ENCODE measurements around the gene PDE7B.

Gene PDE7B

DNA sequence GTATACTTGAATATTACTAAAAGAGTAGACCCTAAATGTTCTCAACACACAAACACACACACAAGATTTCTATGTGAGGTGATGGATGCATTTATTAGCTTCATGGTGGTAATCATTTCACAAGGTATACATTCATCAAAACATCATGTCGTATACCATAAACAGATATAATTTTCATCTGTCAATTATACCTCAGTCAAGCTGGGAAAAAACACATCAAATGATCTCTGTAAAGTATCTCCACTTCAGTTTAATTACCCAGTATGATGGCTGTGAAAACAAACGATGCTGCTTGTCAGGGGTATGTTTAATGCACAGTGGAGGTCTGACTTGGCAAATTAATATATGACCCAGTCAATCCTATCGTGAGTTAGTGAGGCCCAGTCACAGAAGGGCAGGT is 241.4 kb downstream of the PDE7B start:
- Histone ChIP-seq H3K27ac (ENCODE audit: low read depth, low read length) (no peak overlapping the region), H3K4me1 (ENCODE audit: control insufficient read depth, low read depth, low read length) (no peaks in the 10 kb centered on the region), H2BK5ac (ENCODE audit: low read length) (no peak overlapping the region), H3K4ac (ENCODE audit: low read depth, low read length) (no peak overlapping the region), H3K4me2 (ENCODE audit: low read length) (no peak overlapping the region), H3K56ac (ENCODE audit: low read length) (no peak overlapping the region), H3K23ac (ENCODE audit: low read length) (no peak overlapping the region), H2AK5ac (ENCODE audit: low read length) (no peak overlapping the region), H3K36me3 (ENCODE audit: control insufficient read depth, insufficient read depth, low read length) (no peaks in the 10 kb centered on the region), H3K79me1 (ENCODE audit: low read length) (no peaks in the 10 kb centered on the region), H2BK120ac (ENCODE audit: low read depth, low read length) (no peak overlapping the region), H3K9ac (ENCODE audit: low read length) (no peak overlapping the region), H2BK15ac (replicated peaks; ENCODE audit: low read depth) (no peak overlapping the region), H4K5ac (ENCODE audit: low read length) (no peak overlapping the region), H3K18ac (ENCODE audit: low read length) (no peak overlapping the region), H3K4me3 (ENCODE audit: low read length) (no peak overlapping the region), H4K8ac (ENCODE audit: low read depth, low read length) (no peak overlapping the region), H3K27me3 (ENCODE audit: insufficient read depth, low read length, poor library complexity) (no peaks in the 10 kb centered on the region), H3K79me2 (ENCODE audit: control insufficient read depth, insufficient read depth, low read length) (no peaks in the 10 kb centered on the region)
- DNase-seq, result no peak
- no CpG with 5 or more reads among the region's 3 CpGs for WGBS (ENCODE audit: extremely low coverage, insufficient coverage, low lambda C conversion rate)

DNA sequence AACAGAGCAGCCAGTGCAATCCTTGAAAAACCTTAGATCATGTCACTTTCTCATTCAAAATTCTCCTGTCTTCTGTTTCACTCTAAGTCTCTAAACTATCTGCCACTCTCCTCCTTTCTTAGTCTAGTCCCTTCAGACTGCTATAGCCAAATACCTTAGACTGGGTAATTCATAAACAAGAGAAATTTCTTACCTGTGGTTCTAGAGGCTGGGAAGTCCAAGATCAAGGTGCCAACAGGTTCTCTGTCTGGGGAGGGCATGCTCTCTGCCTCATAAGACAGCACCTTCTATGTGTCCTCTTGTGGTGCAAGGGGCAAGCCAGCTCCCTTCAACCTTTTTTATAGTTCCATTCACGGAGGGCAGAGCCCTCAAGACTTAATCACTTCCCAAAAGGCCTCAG is 242.3 kb downstream of the PDE7B start:
- H2BK5ac ChIP-seq (ENCODE audit: low read length), result no peak overlapping the region
- no peak overlapping the region for H2BK15ac ChIP-seq (replicated peaks; ENCODE audit: low read depth)
- no peak overlapping the region for H3K4me3 ChIP-seq (ENCODE audit: low read length)
- H3K23ac ChIP-seq (ENCODE audit: low read length), result no peak overlapping the region
- no peaks in the 10 kb centered on the region for H3K36me3 ChIP-seq (ENCODE audit: control insufficient read depth, insufficient read depth, low read length)
- H3K4me1 ChIP-seq (ENCODE audit: control insufficient read depth, low read depth, low read length), result no peaks in the 10 kb centered on the region
- H4K5ac ChIP-seq (ENCODE audit: low read length), result no peak overlapping the region
- H3K4ac ChIP-seq (ENCODE audit: low read depth, low read length), result no peak overlapping the region
- H3K79me2 ChIP-seq (ENCODE audit: control insufficient read depth, insufficient read depth, low read length), result no peaks in the 10 kb centered on the region
- no peaks in the 10 kb centered on the region for H3K27me3 ChIP-seq (ENCODE audit: insufficient read depth, low read length, poor library complexity)
- no peak overlapping the region for H3K18ac ChIP-seq (ENCODE audit: low read length)
- H3K9ac ChIP-seq (ENCODE audit: low read length), result no peak overlapping the region
- H2AK5ac ChIP-seq (ENCODE audit: low read length), result no peak overlapping the region
- H3K79me1 ChIP-seq (ENCODE audit: low read length), result no peaks in the 10 kb centered on the region
- no peak overlapping the region for H3K56ac ChIP-seq (ENCODE audit: low read length)
- no peak overlapping the region for H3K4me2 ChIP-seq (ENCODE audit: low read length)
- no peak overlapping the region for H4K8ac ChIP-seq (ENCODE audit: low read depth, low read length)
- DNase-seq, result no peak
- no CpG with 5 or more reads among the region's 1 CpG for WGBS (ENCODE audit: extremely low coverage, insufficient coverage, low lambda C conversion rate)
- H2BK120ac ChIP-seq (ENCODE audit: low read depth, low read length), result no peak overlapping the region
- H3K27ac ChIP-seq (ENCODE audit: low read depth, low read length), result no peak overlapping the region

DNA sequence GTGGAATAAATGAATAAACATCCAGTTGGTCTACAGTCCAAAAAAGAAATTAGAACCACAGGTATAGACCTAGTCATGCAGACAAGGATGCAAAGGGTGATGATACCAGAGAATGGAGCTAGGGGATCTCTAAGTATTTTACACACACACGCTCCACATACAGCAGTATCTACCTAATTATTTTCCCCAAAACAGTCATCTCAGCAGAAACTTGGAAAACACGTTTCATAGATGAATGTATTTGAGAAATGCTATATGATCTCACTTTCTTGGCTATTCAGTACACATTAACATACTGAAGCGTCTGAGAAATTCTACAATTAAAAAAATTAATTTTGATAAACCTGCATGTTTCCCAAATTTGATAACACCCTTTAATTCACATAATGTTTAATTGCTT is 243.3 kb downstream of the PDE7B start:
- Histone ChIP-seq H3K18ac (ENCODE audit: low read length) (no peak overlapping the region), H3K27me3 (ENCODE audit: insufficient read depth, low read length, poor library complexity) (no peaks in the 10 kb centered on the region), H3K27ac (ENCODE audit: low read depth, low read length) (no peak overlapping the region), H3K4me3 (ENCODE audit: low read length) (no peak overlapping the region), H3K9ac (ENCODE audit: low read length) (no peak overlapping the region), H2AK5ac (ENCODE audit: low read length) (no peak overlapping the region), H3K36me3 (ENCODE audit: control insufficient read depth, insufficient read depth, low read length) (no peaks in the 10 kb centered on the region), H3K4ac (ENCODE audit: low read depth, low read length) (no peak overlapping the region), H3K4me2 (ENCODE audit: low read length) (no peak overlapping the region), H4K8ac (ENCODE audit: low read depth, low read length) (no peak overlapping the region), H2BK15ac (replicated peaks; ENCODE audit: low read depth) (no peak overlapping the region), H3K56ac (ENCODE audit: low read length) (no peak overlapping the region), H2BK5ac (ENCODE audit: low read length) (no peak overlapping the region), H3K79me1 (ENCODE audit: low read length) (no peaks in the 10 kb centered on the region), H3K79me2 (ENCODE audit: control insufficient read depth, insufficient read depth, low read length) (no peaks in the 10 kb centered on the region), H3K23ac (ENCODE audit: low read length) (no peak overlapping the region), H2BK120ac (ENCODE audit: low read depth, low read length) (no peak overlapping the region), H4K5ac (ENCODE audit: low read length) (no peak overlapping the region), H3K4me1 (ENCODE audit: control insufficient read depth, low read depth, low read length) (no peaks in the 10 kb centered on the region)
- no CpG with 5 or more reads among the region's 3 CpGs for WGBS (ENCODE audit: extremely low coverage, insufficient coverage, low lambda C conversion rate)
- no peak for DNase-seq

DNA sequence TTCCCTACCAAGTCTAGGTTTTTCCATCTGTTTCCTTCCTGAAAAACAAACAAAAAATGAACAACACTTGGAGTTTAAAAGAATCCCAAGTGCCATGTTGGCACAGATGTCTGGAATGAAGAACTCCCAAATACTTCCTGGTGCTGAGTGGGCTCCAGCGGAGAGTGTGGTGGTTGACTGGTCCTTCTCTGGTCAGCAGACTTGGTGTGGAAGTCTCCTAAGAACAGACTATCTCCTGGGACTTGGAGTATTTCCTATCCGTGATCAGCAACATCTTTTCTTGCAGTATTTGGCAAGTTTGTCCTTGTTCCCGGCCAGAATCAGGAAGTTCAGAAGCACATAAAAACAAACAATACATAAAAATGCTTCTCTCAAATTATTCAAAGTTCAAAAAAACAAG is 244.5 kb downstream of the PDE7B start:
- Histone ChIP-seq H2BK120ac (ENCODE audit: low read depth, low read length) (no peak overlapping the region), H3K27me3 (ENCODE audit: insufficient read depth, low read length, poor library complexity) (no peaks in the 10 kb centered on the region), H3K4me1 (ENCODE audit: control insufficient read depth, low read depth, low read length) (no peaks in the 10 kb centered on the region), H4K5ac (ENCODE audit: low read length) (no peak overlapping the region), H3K4me3 (ENCODE audit: low read length) (no peak overlapping the region), H3K18ac (ENCODE audit: low read length) (no peak overlapping the region), H2BK5ac (ENCODE audit: low read length) (no peak overlapping the region), H3K23ac (ENCODE audit: low read length) (no peak overlapping the region), H3K36me3 (ENCODE audit: control insufficient read depth, insufficient read depth, low read length) (no peaks in the 10 kb centered on the region), H3K4me2 (ENCODE audit: low read length) (no peak overlapping the region), H3K56ac (ENCODE audit: low read length) (no peak overlapping the region), H3K79me1 (ENCODE audit: low read length) (no peaks in the 10 kb centered on the region), H4K8ac (ENCODE audit: low read depth, low read length) (no peak overlapping the region), H3K79me2 (ENCODE audit: control insufficient read depth, insufficient read depth, low read length) (no peaks in the 10 kb centered on the region), H3K4ac (ENCODE audit: low read depth, low read length) (no peak overlapping the region), H2BK15ac (replicated peaks; ENCODE audit: low read depth) (no peak overlapping the region), H2AK5ac (ENCODE audit: low read length) (no peak overlapping the region), H3K27ac (ENCODE audit: low read depth, low read length) (no peak overlapping the region), H3K9ac (ENCODE audit: low read length) (no peak overlapping the region)
- DNase-seq, result no peak
- WGBS (ENCODE audit: extremely low coverage, insufficient coverage, low lambda C conversion rate), result no CpG with 5 or more reads among the region's 3 CpGs

DNA sequence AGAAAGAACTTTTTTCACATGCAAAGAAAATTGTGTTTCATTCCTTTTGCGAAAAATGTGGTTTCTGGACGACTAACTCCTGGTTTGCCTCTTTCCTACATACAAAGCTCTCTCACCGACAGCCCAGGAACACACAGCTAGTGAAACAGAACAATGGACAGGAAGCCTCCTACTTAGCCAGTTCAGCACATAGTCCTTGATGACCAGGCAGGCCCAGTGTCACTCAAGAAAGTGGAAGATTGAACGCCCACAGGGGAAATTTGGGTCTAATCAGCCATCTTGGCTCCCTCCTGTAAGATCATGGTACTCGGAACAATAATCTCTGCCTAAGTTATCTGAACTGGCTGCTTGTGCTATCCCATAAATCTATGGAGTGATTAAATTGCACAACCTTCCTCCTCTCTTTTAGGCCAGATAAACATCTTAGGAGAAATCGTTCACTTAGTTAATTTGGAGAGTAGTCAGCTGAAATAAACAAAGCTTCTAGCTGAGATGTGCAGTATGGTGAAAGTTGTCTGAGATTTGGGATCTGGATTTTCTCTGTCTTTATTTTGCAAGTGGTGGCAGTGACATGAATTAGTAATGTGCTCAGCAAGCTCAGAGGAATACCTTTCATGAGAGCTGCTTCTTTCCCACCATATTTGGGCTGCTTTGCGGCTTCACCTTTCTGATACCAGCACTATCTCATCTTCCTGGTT is 251.6 kb downstream of the PDE7B start:
- Histone ChIP-seq H2BK5ac (ENCODE audit: low read length) (no peak overlapping the region), H3K79me1 (ENCODE audit: low read length) (no peaks in the 10 kb centered on the region), H4K5ac (ENCODE audit: low read length) (no peak overlapping the region), H3K4me3 (ENCODE audit: low read length) (no peak overlapping the region), H3K4me1 (ENCODE audit: control insufficient read depth, low read depth, low read length) (no peaks in the 10 kb centered on the region), H3K27me3 (ENCODE audit: insufficient read depth, low read length, poor library complexity) (no peaks in the 10 kb centered on the region), H3K27ac (ENCODE audit: low read depth, low read length) (no peak overlapping the region), H3K23ac (ENCODE audit: low read length) (no peak overlapping the region), H3K56ac (ENCODE audit: low read length) (no peak overlapping the region), H2BK15ac (replicated peaks; ENCODE audit: low read depth) (no peak overlapping the region), H3K9ac (ENCODE audit: low read length) (no peak overlapping the region), H3K36me3 (ENCODE audit: control insufficient read depth, insufficient read depth, low read length) (no peaks in the 10 kb centered on the region), H3K4ac (ENCODE audit: low read depth, low read length) (no peak overlapping the region), H2AK5ac (ENCODE audit: low read length) (no peak overlapping the region), H2BK120ac (ENCODE audit: low read depth, low read length) (no peak overlapping the region), H3K18ac (ENCODE audit: low read length) (no peak overlapping the region), H3K4me2 (ENCODE audit: low read length) (no peak overlapping the region), H3K79me2 (ENCODE audit: control insufficient read depth, insufficient read depth, low read length) (no peaks in the 10 kb centered on the region), H4K8ac (ENCODE audit: low read depth, low read length) (no peak overlapping the region)
- WGBS (ENCODE audit: extremely low coverage, insufficient coverage, low lambda C conversion rate), result no CpG with 5 or more reads among the region's 7 CpGs
- peak; percentile 22 for DNase-seq

DNA sequence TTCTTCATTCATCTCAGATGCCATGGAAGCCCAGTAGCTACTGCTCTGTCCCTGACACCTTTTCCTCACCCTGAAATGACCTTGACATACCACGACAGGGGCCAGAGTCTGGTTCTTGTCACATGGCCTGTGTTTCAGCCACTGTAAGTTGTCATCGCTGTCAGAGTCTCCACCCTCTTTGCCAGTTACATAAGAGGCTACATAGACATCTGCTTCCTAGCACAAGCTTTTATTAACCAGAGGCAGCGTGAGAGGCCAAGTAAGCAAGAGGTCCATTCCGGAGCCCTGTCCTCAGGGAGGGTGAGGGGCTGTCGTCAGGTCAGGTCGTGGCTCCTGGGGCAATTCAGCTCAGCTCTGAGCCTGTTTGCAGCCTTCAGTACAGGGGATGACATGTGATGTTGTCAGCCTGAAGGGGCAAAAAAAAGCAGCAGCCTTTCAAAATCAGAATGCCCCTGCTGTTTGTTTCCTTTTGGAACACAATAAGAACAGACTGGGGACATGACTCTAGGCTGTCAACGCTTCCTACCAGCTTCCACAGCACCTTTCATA is 252.3 kb downstream of the PDE7B start:
- Histone ChIP-seq H3K9ac (ENCODE audit: low read length) (no peak overlapping the region), H3K79me2 (ENCODE audit: control insufficient read depth, insufficient read depth, low read length) (no peaks in the 10 kb centered on the region), H3K27me3 (ENCODE audit: insufficient read depth, low read length, poor library complexity) (no peaks in the 10 kb centered on the region), H2BK15ac (replicated peaks; ENCODE audit: low read depth) (no peak overlapping the region), H3K23ac (ENCODE audit: low read length) (no peak overlapping the region), H4K5ac (ENCODE audit: low read length) (no peak overlapping the region), H3K4ac (ENCODE audit: low read depth, low read length) (peak overlapping the region; percentile 44), H2BK120ac (ENCODE audit: low read depth, low read length) (no peak overlapping the region), H3K4me1 (ENCODE audit: control insufficient read depth, low read depth, low read length) (no peaks in the 10 kb centered on the region), H3K27ac (ENCODE audit: low read depth, low read length) (no peak overlapping the region), H3K79me1 (ENCODE audit: low read length) (no peaks in the 10 kb centered on the region), H4K8ac (ENCODE audit: low read depth, low read length) (no peak overlapping the region), H3K56ac (ENCODE audit: low read length) (no peak overlapping the region), H2BK5ac (ENCODE audit: low read length) (no peak overlapping the region), H2AK5ac (ENCODE audit: low read length) (no peak overlapping the region), H3K4me2 (ENCODE audit: low read length) (no peak overlapping the region), H3K4me3 (ENCODE audit: low read length) (no peak overlapping the region), H3K18ac (ENCODE audit: low read length) (no peak overlapping the region), H3K36me3 (ENCODE audit: control insufficient read depth, insufficient read depth, low read length) (no peaks in the 10 kb centered on the region)
- no CpG with 5 or more reads among the region's 7 CpGs for WGBS (ENCODE audit: extremely low coverage, insufficient coverage, low lambda C conversion rate)
- DNase-seq, result peak; percentile 53
